ENCODE measurements around the gene TFE3. TPM values are rescaled to one million over a fixed set of nuclear protein-coding genes. Genes with fewer than 3 reads are reported as not detected.

The TFE3 gene
- total RNA-seq, 1 experiment from 2014 or later = 56.8 TPM

DNA sequence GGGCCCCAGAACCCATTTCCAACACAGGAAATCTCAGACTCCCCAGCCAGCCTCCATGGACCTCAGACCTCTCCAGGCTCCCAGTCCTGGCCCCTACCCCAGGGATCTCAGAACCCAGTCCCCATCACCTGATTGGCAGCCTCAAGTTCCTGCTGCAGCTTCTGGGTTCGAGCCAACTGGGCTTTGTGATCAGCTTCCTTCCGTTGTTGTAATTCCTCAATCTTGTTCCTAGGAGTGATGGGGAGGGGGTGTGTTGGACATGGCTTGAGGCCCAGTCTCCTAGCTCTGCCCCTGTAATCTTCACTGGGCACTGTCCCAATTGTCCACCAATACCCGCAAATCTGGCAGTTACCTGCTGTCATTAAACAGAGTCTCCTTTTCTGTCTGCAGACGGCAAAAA, 53.7 kb downstream of the TFE3 start:
- Histone ChIP-seq H3K27me3 (replicated peaks; ENCODE audit: insufficient read depth, low read depth, low read length, poor library complexity) (no peaks in the 10 kb centered on the region), H3K9me3 (ENCODE audit: low read depth, low read length, poor library complexity, severe bottlenecking) (no peaks in the 10 kb centered on the region), H3K27ac (ENCODE audit: low read depth, low read length, poor library complexity, severe bottlenecking) (no peak overlapping the region), H3K4me1 (ENCODE audit: insufficient read depth, low read length, poor library complexity, severe bottlenecking) (no peaks in the 10 kb centered on the region), H3K36me3 (ENCODE audit: insufficient read depth, low read length, poor library complexity, severe bottlenecking) (peaks cover 13% of the 10 kb centered on the region), H3K4me3 (ENCODE audit: low read depth, low read length, poor library complexity, severe bottlenecking) (no peak overlapping the region)
- intact Hi-C loops (cut with micrococcal nuclease; ENCODE audit: unreplicated experiment) = no loop called here
- DNase-seq (ENCODE audit: low spot score) = no peak
- ChIA-PET POLR2A (ENCODE audit: low non-redundant PET) (no interaction called here), CTCF (no interaction called here)
- TF ChIP-seq EZH2 (IDR thresholded peaks at IDR 0.05; ENCODE audit: borderline replicate concordance, low read depth, low read length, poor library complexity, severe bottlenecking) = no peak
- TF ChIP-seq, protein P1, sequence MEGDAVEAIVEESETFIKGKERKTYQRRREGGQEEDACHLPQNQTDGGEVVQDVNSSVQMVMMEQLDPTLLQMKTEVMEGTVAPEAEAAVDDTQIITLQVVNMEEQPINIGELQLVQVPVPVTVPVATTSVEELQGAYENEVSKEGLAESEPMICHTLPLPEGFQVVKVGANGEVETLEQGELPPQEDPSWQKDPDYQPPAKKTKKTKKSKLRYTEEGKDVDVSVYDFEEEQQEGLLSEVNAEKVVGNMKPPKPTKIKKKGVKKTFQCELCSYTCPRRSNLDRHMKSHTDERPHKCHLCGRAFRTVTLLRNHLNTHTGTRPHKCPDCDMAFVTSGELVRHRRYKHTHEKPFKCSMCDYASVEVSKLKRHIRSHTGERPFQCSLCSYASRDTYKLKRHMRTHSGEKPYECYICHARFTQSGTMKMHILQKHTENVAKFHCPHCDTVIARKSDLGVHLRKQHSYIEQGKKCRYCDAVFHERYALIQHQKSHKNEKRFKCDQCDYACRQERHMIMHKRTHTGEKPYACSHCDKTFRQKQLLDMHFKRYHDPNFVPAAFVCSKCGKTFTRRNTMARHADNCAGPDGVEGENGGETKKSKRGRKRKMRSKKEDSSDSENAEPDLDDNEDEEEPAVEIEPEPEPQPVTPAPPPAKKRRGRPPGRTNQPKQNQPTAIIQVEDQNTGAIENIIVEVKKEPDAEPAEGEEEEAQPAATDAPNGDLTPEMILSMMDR (conservative IDR thresholded peaks at IDR 0.05; ENCODE audit: low read depth, low read length) = no peak
- no TSS peak for BruUV-seq (replicated peaks)

DNA sequence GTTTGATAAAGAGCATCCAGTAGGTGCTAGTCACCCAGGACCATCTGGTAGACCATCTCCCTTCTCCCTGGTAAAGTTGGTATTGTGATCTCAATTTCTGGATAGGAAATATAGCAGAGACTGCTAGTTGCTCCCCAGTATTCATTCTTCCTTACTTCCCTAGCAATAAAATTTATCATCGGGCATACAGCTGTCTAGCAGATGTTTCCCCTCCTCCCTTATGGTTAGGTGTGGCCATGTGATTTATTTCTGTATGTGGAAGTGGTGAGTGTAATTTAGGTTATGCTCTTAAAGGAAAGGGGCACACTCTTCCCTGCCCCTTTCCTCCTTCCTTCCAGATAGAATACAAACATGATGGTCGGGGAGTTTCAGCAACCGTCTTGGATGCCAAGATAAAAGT, 59.3 kb downstream of the TFE3 start:
- intact Hi-C loops (cut with micrococcal nuclease; ENCODE audit: unreplicated experiment) = no loop called here
- ChIA-PET POLR2A (ENCODE audit: low non-redundant PET) (no interaction called here), CTCF (no interaction called here)
- Histone ChIP-seq H3K4me1 (ENCODE audit: insufficient read depth, low read length, poor library complexity, severe bottlenecking) (no peaks in the 10 kb centered on the region), H3K9me3 (ENCODE audit: low read depth, low read length, poor library complexity, severe bottlenecking) (no peaks in the 10 kb centered on the region), H3K36me3 (ENCODE audit: insufficient read depth, low read length, poor library complexity, severe bottlenecking) (peaks cover 42% of the 10 kb centered on the region), H3K27me3 (replicated peaks; ENCODE audit: insufficient read depth, low read depth, low read length, poor library complexity) (no peaks in the 10 kb centered on the region), H3K27ac (ENCODE audit: low read depth, low read length, poor library complexity, severe bottlenecking) (no peak overlapping the region), H3K4me3 (ENCODE audit: low read depth, low read length, poor library complexity, severe bottlenecking) (no peak overlapping the region)
- BruUV-seq (replicated peaks) = no TSS peak
- no peak for DNase-seq (ENCODE audit: low spot score)
- TF ChIP-seq, protein P1 (conservative IDR thresholded peaks at IDR 0.05; ENCODE audit: low read depth, low read length) = no peak
- no peak for TF ChIP-seq EZH2 (IDR thresholded peaks at IDR 0.05; ENCODE audit: borderline replicate concordance, low read depth, low read length, poor library complexity, severe bottlenecking)

DNA sequence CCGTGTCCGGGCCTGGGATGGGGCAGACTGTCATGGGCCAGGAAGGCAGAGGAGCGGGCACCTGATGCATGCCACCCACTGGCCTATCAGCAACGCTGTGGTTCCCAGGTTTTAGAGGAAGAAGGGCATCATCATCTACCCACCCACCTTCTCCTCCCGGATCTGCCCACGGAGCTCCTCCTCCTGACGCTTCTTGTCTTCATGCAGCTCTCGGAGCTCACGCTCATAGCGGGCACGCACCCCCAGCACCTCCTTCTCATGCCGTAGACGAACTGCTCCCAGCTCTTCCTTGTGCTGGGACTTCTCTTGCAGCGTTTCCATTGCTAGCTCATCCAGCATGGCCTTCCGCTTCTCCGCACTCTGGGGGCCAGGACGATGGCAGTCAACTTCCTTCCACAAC, 60.1 kb downstream of the TFE3 start:
- TF ChIP-seq, protein P1 (conservative IDR thresholded peaks at IDR 0.05; ENCODE audit: low read depth, low read length) = no peak
- TF ChIP-seq EZH2 (IDR thresholded peaks at IDR 0.05; ENCODE audit: borderline replicate concordance, low read depth, low read length, poor library complexity, severe bottlenecking) = no peak
- Histone ChIP-seq H3K27ac (ENCODE audit: low read depth, low read length, poor library complexity, severe bottlenecking) (no peak overlapping the region), H3K4me3 (ENCODE audit: low read depth, low read length, poor library complexity, severe bottlenecking) (no peak overlapping the region), H3K4me1 (ENCODE audit: insufficient read depth, low read length, poor library complexity, severe bottlenecking) (no peaks in the 10 kb centered on the region), H3K36me3 (ENCODE audit: insufficient read depth, low read length, poor library complexity, severe bottlenecking) (peaks cover 39% of the 10 kb centered on the region), H3K27me3 (replicated peaks; ENCODE audit: insufficient read depth, low read depth, low read length, poor library complexity) (no peaks in the 10 kb centered on the region), H3K9me3 (ENCODE audit: low read depth, low read length, poor library complexity, severe bottlenecking) (no peaks in the 10 kb centered on the region)
- ChIA-PET CTCF (interaction anchor here (1.2 kb wide), 1 partner anchor 12 kb away, joined by 3 read pairs; the partner anchor contains the start of gene KCND1), POLR2A (ENCODE audit: low non-redundant PET) (no interaction called here)
- no TSS peak for BruUV-seq (replicated peaks)
- intact Hi-C loops (cut with micrococcal nuclease; ENCODE audit: unreplicated experiment) = no loop called here
- DNase-seq (ENCODE audit: low spot score) = no peak
